K562 (cell line): ENCODE results near the gene ZBTB2. TPM values are rescaled to one million over a fixed set of nuclear protein-coding genes. Genes with fewer than 3 reads are reported as not detected.
A peak's percentile ranks its signal among the peaks of the same experiment; 100 is the strongest.

ENCODE experiments used
- ATF1 ChIP-seq, 2 experiments: fragments of 450-650 bp in 1 of 2; IDR thresholded peaks; 2 replicates each; pipeline ENCODE4 v1.6.1; 2016; ENCODE audit warnings: missing compliant biosample characterization in 1 of 2, missing genetic modification characterization in 1 of 2
- HEY1 ChIP-seq: fragments of 250-450 bp; sonication (Bioruptor Pico); IDR thresholded peaks from 2 replicates; pipeline ENCODE4 v1.5.0; 2020; ENCODE audit warnings: mild to moderate bottlenecking, moderate library complexity, borderline replicate concordance
- IFI16 ChIP-seq: fragments of 250-450 bp; sonication (Bioruptor Pico); IDR thresholded peaks from 2 replicates; pipeline ENCODE4 v2.1.2; 2022; ENCODE audit warnings: mild to moderate bottlenecking, inconsistent platforms
- MIER1 ChIP-seq: fragments of 450-650 bp; IDR thresholded peaks from 2 replicates; pipeline ENCODE4 v1.6.1; 2016; ENCODE audit warnings: antibody characterized with exemption, mild to moderate bottlenecking, low read depth
- NEUROD1 ChIP-seq: fragments of 150-350 bp; IDR thresholded peaks from 2 replicates; pipeline ENCODE4 v1.6.1; 2014; ENCODE audit warnings: borderline replicate concordance, low read length, low read depth; ENCODE audit not compliant: partially characterized antibody
- NR3C1 ChIP-seq: sonication (generic); formaldehyde crosslinking; IDR thresholded peaks from 2 replicates; pipeline ENCODE4 v1.8.1; 2022; ENCODE audit warnings: missing genetic modification reagents
- PHB ChIP-seq: fragments of 250-450 bp; sonication (Bioruptor Pico); IDR thresholded peaks from 2 replicates; pipeline ENCODE4 v1.5.0; 2021
- SIX5 ChIP-seq, 2 experiments: IDR thresholded peaks; 2 replicates each; pipeline ENCODE4 v1.6.1; 2011; ENCODE audit warnings: low read length in 2 of 2, borderline replicate concordance in 1 of 2, low read depth in 1 of 2, mild to moderate bottlenecking in 1 of 2, moderate library complexity in 1 of 2; ENCODE audit not compliant: insufficient read depth in 1 of 2
- XRCC3 ChIP-seq: fragments of 450-650 bp; IDR thresholded peaks from 2 replicates; pipeline ENCODE4 v1.6.1; 2017; ENCODE audit warnings: mild to moderate bottlenecking, moderate library complexity
- ZNF41 ChIP-seq: fragments of 250-450 bp; sonication (Bioruptor Pico); conservative IDR thresholded peaks from 2 replicates; pipeline ENCODE4 v1.4.0; 2020; ENCODE audit warnings: mild to moderate bottlenecking
- polyA plus RNA-seq, 8 experiments: library from polyadenylated mRNA; depleted of rRNA in 4 of 8; stranded (reverse) in 5 of 8; unstranded in 3 of 8; fragments of >200 nt; fragmentation: Nextera tagmentation in 2 of 8; fragmentation: Illumina TruSeq in 1 of 8; extraction: Ambion mirVana in 2 of 8; extraction: Trizol in 1 of 8; gene quantifications; 2 replicates each; pipeline versions ENCODE4 v1.2.1 to v1.2.3, GENCODE V29; 2011 to 2014; ENCODE audit warnings: inconsistent platforms in 1 of 8, missing spikeins in 1 of 8
- total RNA-seq, 7 experiments: library from RNA; depleted of rRNA in 6 of 7; stranded (reverse); fragments of >200 nt in 6 of 7; fragmentation: Illumina TruSeq in 2 of 7; extraction: Trizol in 2 of 7; gene quantifications; 2 replicates each; pipeline versions ENCODE4 v1.2.1 to v1.2.3, GENCODE V29; 2011 to 2021; ENCODE audit warnings: low replicate concordance in 1 of 7
- TF ChIP-seq, protein P1 (sequence below), 2 experiments: fragments of 200-800 bp in 1 of 2; sonication (Bioruptor generic) in 1 of 2; sonication (generic) in 1 of 2; formaldehyde crosslinking in 1 of 2; IDR thresholded peaks in 1 of 2; conservative IDR thresholded peaks in 1 of 2; 2 replicates each; pipeline versions ENCODE4 v1.5.0 to v1.6.1; 2016 to 2020; ENCODE audit warnings: missing compliant biosample characterization in 1 of 2, missing genetic modification characterization in 1 of 2, missing genetic modification reagents in 1 of 2
- TF ChIP-seq, protein P2 (sequence below), 2 experiments: IDR thresholded peaks; 2 replicates each; pipeline ENCODE4 v1.6.1; 2012; ENCODE audit warnings: improper control_type of control experiment in 2 of 2, low read depth in 2 of 2, low read length in 2 of 2, borderline replicate concordance in 1 of 2
- TF ChIP-seq, protein P3 (sequence below): sonication (generic); formaldehyde crosslinking; IDR thresholded peaks from 2 replicates; pipeline ENCODE4 v1.8.1; 2023; ENCODE audit warnings: mild to moderate bottlenecking, missing genetic modification reagents
- TF ChIP-seq, protein P4 (sequence below): sonication (generic); formaldehyde crosslinking; IDR thresholded peaks from 2 replicates; pipeline ENCODE4 v1.8.0; 2023; ENCODE audit warnings: missing genetic modification reagents, mild to moderate bottlenecking, borderline replicate concordance

ZBTB2 gene
- total and polyA plus RNA-seq, 9 of the 15 experiments (the other 6 are each of a cell fraction or from before 2014, with no cell fraction given), result 5.1 to 26.2 (median 16.4) TPM

DNA sequence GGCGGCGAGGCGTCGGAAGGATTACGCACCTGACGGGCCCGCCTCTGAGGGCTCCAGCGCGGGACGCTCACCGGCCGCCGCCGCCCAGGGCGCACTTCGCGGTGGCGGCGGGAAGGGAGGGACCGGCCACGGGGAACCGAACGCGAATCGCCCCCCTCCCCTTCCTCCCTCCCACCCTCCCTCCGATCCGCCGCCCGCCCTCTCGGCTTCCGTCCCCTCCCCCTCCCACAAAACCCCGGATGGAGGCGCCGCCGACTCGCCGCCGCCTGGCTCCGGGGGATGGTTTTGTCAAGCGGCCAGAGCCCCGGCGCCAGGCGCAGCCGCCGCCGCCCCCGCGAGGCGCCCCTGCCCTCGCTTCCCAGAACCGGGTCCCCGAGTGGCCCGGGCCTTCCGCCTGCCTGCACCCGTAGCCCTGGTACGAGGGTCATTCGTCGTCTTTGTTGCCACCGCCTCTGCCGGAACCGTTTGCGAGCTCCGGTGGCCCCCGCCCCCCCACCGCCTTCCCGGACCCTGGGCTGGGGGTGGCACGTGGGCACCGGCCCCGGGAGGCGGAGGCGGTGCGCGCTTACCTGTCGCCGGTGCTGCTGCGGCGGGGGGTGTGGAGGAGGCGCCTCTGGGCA lies 398 bp downstream of the ZBTB2 start (continued):
- TF ChIP-seq, protein P1, sequence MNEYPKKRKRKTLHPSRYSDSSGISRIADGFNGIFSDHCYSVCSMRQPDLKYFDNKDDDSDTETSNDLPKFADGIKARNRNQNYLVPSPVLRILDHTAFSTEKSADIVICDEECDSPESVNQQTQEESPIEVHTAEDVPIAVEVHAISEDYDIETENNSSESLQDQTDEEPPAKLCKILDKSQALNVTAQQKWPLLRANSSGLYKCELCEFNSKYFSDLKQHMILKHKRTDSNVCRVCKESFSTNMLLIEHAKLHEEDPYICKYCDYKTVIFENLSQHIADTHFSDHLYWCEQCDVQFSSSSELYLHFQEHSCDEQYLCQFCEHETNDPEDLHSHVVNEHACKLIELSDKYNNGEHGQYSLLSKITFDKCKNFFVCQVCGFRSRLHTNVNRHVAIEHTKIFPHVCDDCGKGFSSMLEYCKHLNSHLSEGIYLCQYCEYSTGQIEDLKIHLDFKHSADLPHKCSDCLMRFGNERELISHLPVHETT (CRISPR knock-in tag; conservative IDR thresholded peaks at IDR 0.05 in 1 of 2, IDR thresholded peaks at IDR 0.05 in 1 of 2), result peak in 1 of 2 experiments; percentile 100; a peak in 2 of 4 replicates
- TF ChIP-seq SIX5 (IDR thresholded peaks at IDR 0.05; ENCODE audit: borderline replicate concordance in 1 of 2, insufficient read depth in 1 of 2, low read depth in 1 of 2, low read length in 2 of 2) (no peak), NR3C1 (0 out of 2 replicates have a peak, but pooled peaks have one; percentile 35), PHB (CRISPR knock-in tag) (no peak), ATF1 (CRISPR knock-in tag; IDR thresholded peaks at IDR 0.05) (no peak), ATF1 (tag; IDR thresholded peaks at IDR 0.05) (no peak; the same call in none of the 2 replicates), HEY1 (no peak), XRCC3 (no peak), NEUROD1 (no peak), MIER1 (no peak), ZNF41 (no peak), IFI16 (CRISPR knock-in tag) (no peak)
- TF ChIP-seq, protein P2, sequence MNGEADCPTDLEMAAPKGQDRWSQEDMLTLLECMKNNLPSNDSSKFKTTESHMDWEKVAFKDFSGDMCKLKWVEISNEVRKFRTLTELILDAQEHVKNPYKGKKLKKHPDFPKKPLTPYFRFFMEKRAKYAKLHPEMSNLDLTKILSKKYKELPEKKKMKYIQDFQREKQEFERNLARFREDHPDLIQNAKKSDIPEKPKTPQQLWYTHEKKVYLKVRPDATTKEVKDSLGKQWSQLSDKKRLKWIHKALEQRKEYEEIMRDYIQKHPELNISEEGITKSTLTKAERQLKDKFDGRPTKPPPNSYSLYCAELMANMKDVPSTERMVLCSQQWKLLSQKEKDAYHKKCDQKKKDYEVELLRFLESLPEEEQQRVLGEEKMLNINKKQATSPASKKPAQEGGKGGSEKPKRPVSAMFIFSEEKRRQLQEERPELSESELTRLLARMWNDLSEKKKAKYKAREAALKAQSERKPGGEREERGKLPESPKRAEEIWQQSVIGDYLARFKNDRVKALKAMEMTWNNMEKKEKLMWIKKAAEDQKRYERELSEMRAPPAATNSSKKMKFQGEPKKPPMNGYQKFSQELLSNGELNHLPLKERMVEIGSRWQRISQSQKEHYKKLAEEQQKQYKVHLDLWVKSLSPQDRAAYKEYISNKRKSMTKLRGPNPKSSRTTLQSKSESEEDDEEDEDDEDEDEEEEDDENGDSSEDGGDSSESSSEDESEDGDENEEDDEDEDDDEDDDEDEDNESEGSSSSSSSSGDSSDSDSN (IDR thresholded peaks at IDR 0.05; ENCODE audit: borderline replicate concordance in 1 of 2, low read depth in 2 of 2, low read length in 2 of 2), result peak in 1 of 2 experiments; percentile 52; a peak in 1 of 4 replicates
- TF ChIP-seq, protein P3, sequence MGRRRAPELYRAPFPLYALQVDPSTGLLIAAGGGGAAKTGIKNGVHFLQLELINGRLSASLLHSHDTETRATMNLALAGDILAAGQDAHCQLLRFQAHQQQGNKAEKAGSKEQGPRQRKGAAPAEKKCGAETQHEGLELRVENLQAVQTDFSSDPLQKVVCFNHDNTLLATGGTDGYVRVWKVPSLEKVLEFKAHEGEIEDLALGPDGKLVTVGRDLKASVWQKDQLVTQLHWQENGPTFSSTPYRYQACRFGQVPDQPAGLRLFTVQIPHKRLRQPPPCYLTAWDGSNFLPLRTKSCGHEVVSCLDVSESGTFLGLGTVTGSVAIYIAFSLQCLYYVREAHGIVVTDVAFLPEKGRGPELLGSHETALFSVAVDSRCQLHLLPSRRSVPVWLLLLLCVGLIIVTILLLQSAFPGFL (CRISPR knock-in tag), result no peak
- TF ChIP-seq, protein P4, sequence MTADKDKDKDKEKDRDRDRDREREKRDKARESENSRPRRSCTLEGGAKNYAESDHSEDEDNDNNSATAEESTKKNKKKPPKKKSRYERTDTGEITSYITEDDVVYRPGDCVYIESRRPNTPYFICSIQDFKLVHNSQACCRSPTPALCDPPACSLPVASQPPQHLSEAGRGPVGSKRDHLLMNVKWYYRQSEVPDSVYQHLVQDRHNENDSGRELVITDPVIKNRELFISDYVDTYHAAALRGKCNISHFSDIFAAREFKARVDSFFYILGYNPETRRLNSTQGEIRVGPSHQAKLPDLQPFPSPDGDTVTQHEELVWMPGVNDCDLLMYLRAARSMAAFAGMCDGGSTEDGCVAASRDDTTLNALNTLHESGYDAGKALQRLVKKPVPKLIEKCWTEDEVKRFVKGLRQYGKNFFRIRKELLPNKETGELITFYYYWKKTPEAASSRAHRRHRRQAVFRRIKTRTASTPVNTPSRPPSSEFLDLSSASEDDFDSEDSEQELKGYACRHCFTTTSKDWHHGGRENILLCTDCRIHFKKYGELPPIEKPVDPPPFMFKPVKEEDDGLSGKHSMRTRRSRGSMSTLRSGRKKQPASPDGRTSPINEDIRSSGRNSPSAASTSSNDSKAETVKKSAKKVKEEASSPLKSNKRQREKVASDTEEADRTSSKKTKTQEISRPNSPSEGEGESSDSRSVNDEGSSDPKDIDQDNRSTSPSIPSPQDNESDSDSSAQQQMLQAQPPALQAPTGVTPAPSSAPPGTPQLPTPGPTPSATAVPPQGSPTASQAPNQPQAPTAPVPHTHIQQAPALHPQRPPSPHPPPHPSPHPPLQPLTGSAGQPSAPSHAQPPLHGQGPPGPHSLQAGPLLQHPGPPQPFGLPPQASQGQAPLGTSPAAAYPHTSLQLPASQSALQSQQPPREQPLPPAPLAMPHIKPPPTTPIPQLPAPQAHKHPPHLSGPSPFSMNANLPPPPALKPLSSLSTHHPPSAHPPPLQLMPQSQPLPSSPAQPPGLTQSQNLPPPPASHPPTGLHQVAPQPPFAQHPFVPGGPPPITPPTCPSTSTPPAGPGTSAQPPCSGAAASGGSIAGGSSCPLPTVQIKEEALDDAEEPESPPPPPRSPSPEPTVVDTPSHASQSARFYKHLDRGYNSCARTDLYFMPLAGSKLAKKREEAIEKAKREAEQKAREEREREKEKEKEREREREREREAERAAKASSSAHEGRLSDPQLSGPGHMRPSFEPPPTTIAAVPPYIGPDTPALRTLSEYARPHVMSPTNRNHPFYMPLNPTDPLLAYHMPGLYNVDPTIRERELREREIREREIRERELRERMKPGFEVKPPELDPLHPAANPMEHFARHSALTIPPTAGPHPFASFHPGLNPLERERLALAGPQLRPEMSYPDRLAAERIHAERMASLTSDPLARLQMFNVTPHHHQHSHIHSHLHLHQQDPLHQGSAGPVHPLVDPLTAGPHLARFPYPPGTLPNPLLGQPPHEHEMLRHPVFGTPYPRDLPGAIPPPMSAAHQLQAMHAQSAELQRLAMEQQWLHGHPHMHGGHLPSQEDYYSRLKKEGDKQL (CRISPR knock-in tag), result no peak
